Measurements from ENCODE around the gene NTNG1.
"Not testable (repeated sequence)": the region's sequence is repeated elsewhere in the genome, so short reads cannot be mapped to it uniquely, and the experiment has no call there.

NTNG1 gene

DNA sequence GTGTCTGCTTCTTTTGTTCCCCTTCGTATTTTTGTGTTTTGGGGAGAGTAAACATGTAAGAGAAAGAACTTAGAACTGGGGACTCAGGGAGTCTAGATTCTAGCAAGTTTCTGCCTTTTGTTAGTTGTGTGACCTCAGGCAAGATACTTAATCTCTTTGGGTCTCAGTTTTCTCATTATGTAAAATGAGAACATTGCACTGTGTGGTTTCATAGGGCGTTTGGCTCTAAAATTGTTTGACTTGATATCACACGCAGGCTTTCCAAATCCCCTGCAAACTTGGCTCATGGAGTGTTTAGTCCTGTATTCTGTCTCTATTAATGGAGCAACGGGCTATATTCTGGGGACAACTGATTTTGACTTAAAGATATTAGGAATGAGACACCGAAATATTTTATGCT, 57.7 kb downstream of the NTNG1 start:
- DNase-seq (ENCODE audit: low read depth in 2 of 2): no peak

DNA sequence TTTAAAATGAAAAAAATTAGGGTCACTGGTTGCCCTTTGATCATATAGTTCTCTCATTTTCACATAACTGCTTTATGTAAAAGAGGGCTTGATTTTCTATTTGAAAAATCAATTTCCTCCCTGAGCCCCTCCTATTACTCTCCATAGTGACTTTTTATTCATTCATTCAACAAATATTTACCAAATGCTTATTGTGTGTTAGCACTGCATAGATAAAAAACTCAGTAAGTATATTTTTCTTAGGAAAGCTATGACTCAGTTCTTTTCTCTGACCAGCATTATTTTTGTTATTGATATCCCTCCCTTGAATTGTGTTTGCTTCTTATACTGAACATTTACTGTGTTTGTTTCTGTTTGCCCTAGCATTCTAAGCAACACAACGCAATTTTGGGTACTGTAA, 59.8 kb downstream of the NTNG1 start:
- no peak for DNase-seq (ENCODE audit: low read depth in 2 of 2)

DNA sequence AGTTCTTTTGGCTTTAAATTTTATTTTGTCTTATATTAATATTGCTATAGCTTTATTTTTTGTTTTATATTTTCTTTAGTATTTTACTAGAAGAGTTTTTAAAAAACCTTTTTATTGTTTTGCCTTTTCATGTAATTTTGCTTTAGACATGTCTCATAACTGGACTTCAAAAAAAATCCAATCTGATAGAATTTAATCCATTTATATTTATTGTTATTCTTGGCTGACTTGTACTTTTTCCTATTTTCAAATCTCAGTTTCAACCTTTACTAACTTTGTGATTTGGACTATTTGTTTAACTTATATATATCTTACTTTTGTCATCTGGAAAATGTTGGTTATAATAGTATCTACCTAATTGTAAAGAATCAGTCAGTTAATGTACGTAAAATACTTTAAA, 61.2 kb downstream of the NTNG1 start:
- DNase-seq (ENCODE audit: low read depth in 2 of 2): no peak

DNA sequence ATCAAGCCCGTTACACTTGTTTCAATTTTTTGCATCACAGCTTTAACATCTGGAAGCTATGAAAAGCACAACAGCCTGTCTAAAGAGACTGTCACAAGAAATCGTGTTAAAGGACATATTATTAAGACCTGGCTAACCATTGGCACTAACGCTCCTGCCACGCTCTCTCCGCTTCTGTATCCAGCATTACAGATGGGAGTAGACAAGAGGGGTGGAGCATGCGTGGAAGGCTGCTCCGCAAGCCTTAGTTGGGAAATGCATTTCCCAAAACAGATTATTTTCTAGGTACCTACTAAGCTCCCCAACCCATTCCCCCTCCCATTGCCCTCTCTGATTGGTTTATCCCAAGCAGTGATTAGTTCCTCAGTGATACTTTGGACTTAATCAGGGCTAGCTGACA, 72.4 kb downstream of the NTNG1 start:
- DNase-seq (ENCODE audit: low read depth in 2 of 2): no peak

DNA sequence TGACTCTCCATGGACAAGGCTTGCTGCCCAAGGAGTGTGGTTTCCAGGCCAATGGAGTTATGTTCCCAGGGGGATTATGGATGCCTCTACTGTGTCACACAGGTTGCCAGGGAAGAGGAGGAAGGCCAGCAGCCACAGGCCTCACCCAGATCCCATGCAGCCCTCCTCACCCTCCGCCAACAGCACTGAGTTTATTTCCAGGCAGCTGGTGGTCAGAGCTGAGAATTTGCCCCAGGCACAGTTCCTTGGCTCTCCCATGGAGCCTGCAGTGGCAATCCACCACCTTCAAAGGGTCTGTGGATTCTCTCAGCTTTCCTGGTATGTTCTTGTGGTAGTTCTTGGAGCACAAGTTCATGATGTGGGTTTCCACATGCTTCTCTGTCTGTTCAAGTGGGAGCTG, 79.2 kb downstream of the NTNG1 start:
- no peak for DNase-seq (ENCODE audit: low read depth in 2 of 2)

DNA sequence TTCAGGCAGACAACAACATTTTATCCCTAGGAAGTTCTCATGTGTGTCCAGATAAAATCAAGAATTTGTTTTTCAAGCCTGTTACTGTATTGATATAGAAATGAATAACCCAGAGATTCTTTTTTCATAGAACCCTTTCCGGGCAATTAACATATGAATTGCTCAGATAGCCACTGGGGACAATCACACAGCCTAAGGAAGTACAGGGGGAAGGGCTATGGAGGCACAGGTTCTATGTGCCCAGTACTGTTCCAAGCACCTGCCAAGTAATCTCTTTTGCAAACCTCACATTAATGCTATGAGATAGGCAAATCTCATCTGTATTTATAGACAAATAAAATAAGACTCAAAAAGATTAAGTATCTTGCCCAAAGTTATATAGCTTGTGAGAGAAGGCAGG, 84.9 kb downstream of the NTNG1 start:
- no peak for DNase-seq (ENCODE audit: low read depth in 2 of 2)

GRCh38 chr1:107228704-107229371, 88.0 kb downstream of the NTNG1 start:
- no peak for DNase-seq (ENCODE audit: low read depth in 2 of 2)

GRCh38 chr1:107229711-107230110, 88.9 kb downstream of the NTNG1 start:
- DNase-seq (ENCODE audit: low read depth in 2 of 2): no peak

- no peak for DNase-seq (ENCODE audit: low read depth in 2 of 2)
These were observed 89.3 kb downstream of the NTNG1 start for GRCh38 chr1:107230121-107230520.

DNA sequence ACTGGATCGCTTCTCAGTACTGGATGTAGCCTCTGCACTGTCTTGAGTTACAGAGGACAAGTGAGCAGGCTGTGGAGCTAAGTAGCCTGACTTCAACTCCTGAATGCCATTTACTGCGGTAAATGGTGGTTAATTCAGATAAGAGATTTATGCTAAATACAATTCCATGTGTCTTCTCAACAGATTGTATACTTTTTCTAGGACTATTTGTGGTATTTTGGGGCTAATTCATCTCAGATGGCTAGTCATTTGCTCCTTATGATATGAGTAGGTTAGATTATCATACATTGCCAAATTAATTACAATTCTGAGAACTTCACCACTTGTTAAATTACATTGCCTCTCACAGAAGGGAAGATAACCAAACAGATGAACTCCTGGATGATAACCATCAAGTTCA, 90.5 kb downstream of the NTNG1 start:
- no peak for DNase-seq (ENCODE audit: low read depth in 2 of 2)

GRCh38 chr1:107232426-107232825, 91.6 kb downstream of the NTNG1 start:
- DNase-seq (ENCODE audit: low read depth in 2 of 2): no peak

- not testable (repeated sequence) for DNase-seq (ENCODE audit: low read depth in 2 of 2)
These were observed 95.9 kb downstream of the NTNG1 start for GRCh38 chr1:107236760-107237159.

DNA sequence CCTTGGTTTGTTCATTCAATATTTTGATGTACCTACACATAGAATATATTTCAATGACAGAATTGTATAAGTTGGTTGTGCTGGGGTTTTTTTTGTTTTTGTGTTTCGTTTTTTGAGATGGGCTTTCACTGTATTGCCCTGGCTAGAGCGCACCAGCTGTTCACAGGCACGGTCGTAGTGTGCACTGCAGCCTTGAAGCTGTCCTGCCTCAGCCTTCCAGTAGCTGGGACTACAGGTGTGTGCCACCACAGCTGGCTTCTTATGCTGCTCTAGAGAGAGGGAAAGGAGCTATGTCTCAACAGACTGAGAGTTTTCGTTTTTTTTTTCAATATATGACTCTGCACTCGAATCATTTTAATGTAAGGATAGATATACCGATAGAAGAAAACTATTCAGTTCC, 102.6 kb downstream of the NTNG1 start:
- DNase-seq (ENCODE audit: low read depth in 2 of 2): no peak

GRCh38 chr1:107244709-107245500, 104.1 kb downstream of the NTNG1 start:
- DNase-seq (ENCODE audit: low read depth in 2 of 2): no peak

DNA sequence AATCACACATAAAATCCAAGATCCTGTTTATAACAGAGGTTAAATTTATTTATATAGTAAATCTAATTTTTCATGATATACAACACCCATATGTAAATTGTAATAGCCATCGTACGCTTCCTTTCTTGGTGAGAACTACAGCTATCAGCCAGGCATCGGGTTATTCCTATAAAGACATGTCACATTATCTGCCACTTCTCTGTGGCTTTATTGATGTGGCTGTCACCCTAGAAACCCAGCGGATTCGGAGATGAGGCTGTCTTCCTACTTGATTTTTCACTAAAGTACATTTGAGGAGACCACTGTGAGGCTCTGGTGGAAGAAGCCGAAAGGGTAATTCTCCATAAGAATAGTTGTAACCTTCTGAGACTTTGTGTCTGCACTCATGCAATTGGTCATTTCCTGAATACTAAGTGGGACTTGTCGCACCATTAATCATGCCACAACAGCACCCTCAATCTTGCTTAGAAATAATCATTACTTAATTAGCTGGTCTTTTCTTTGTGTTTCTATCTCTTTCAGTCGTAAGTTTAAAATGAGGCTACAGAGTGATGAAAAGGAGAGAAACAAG, 106.0 kb downstream of the NTNG1 start:
- no peak for DNase-seq (ENCODE audit: low read depth in 2 of 2)

DNA sequence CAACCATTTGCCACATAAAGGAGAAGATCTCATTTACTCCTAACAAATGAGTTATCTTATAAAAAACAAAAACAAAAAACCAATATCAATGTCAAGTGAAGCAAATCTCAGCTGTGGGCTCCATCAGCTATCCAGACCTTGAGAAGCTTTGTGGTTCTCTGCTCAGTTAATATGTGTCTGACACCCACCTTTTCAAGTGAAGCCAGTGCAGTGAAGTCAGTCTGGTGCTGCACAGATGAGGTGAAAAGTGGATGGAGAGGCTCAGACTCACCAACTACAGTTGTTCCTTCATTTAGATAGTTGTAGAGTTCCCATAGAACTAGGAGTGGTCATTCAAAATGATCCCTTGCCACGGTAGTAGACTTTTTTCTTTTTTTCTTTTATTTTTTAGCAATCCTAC, 106.8 kb downstream of the NTNG1 start:
- DNase-seq (ENCODE audit: low read depth in 2 of 2): no peak

DNA sequence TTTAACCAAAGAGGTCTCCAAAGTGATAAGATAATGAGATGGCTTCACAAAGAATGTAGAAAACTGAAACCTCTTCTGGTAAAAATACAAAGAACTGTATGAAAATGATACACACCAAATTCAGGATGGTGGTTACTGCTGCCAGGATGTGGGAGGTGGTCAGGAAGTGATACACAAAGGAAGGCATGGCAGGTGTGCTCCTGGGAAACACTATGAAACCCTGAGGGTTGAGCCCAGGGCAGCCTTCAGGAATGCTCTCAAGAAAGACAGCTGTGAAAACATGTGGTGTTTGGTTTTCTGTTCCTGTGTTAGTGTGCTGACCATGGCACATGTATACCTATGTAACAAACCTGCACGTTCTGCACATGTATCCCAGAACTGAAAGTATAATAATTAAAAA, 109.3 kb downstream of the NTNG1 start:
- no peak for DNase-seq (ENCODE audit: low read depth in 2 of 2)

DNA sequence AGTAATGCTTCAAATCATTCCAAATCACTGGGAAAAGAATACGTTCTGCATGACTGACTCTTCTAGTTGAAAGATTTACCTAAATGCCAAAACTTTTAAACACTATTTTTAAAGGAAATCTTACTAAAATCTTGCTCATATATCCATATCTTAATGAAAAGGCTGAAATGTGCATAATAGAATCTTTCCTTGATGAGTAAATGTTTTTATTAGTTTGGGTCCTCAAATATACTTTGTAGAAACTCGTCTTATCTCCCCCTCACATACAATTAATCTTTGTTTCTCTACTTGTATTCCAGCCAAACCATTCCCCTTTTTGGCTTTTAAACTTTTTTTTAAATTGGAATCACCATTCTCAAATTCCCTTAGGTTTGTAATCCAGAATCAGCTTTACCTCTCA, 110.2 kb downstream of the NTNG1 start:
- DNase-seq (ENCODE audit: low read depth in 2 of 2): no peak

GRCh38 chr1:107251839-107252238, 111.0 kb downstream of the NTNG1 start:
- DNase-seq (ENCODE audit: low read depth in 2 of 2): no peak

- no peak for DNase-seq (ENCODE audit: low read depth in 2 of 2)
These were observed 111.4 kb downstream of the NTNG1 start for GRCh38 chr1:107252271-107252670.

GRCh38 chr1:107254306-107254705, 113.5 kb downstream of the NTNG1 start:
- DNase-seq (ENCODE audit: low read depth in 2 of 2): no peak

DNA sequence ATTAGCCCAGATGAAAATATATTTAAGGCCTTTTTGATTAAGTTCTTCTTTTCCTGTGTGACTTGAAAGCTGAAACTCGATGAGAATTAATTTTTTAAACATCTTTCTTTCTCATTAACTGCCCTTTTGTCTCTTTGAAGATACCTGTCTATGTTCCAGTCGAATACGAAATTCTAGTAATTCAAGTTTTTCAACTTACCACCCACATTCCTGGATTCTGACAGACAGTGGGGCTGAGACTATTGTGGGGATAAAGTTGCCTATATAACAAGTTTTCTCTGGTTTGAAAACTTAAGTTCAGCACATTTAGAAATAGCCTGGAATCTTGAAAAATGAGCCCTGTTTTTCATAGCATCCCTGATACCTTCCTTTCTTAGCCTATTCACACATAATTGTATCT, 114.6 kb downstream of the NTNG1 start:
- no peak for DNase-seq (ENCODE audit: low read depth in 2 of 2)

Measured in stimulated activated CD8-positive, alpha-beta memory T cell treated with anti-CD3 and anti-CD28 coated beads, Interleukin-15, amount 100 ng/mL, for 4 hours (primary cell).